HG03025 (cell line): ENCODE results near the gene NRCAM.
"Not testable (repeated sequence)": the region's sequence is repeated elsewhere in the genome, so short reads cannot be mapped to it uniquely, and the experiment has no call there.

ENCODE experiments used
- ATAC-seq: cut with Tn5 transposase; IDR thresholded peaks from one replicate; pipeline ENCODE4 v1.9.1; 2021; ENCODE audit warnings: mild to moderate bottlenecking, moderate library complexity; ENCODE audit not compliant: unreplicated experiment, low FRiP score

Gene NRCAM

DNA sequence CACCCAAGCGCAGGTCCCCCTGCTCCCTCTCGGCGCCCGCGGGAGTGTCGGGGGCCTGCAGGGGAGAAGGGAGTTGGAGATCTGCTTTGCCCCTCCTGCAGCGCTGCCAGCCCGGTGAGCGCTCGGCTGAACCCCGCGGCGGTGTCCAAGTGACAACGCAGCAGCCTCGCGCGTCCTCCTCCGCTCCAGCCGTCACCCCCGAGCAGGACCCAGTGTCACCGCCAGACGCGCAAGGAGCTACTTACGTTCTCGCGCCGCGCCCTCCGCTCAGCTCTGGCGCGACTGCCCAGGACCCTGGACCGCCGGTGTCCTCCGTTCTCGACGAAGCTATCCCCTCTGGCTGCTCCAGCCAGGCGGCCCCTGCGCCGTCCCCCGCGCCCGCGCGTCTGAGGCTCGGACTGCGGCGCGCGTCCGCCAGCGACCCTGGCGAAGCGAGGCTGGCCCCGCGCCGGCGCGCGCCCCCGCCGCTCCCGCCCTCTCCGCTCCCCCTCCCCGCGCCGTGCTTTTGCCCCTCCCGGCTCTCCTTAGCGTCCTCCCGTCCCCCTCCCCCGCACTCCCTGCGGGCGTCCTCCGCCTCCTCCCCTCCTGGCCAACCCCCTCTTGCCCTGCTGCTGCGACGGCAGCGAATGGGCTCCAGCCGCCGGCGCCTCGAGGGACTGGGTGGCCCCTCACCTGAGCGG lies at the start of gene NRCAM:
Gene NRCAM (minus strand): TSS at position 439 of the 680 bp plus-strand sequence. CDS start 216,372 bp downstream, outside the sequence.
- no peak for ATAC-seq

DNA sequence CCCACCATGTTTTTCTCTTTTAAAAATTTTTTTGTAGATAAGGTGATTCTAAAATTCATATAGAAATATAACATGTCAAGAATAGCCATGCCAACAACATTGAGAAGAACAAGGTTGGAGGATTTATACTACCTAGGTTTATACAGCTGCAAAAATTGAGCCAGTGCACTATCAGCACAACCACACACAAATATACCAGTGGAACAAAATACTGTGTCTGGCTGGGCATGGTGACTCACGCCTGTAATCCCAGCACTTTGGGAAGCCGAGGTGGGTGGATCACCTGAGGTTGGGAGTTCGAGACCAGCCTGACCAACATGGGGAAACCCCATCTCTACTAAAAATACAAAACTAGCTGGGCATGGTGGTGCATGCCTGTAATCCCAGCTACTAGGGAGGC lies 48.3 kb upstream of the NRCAM start:
- ATAC-seq = not testable (repeated sequence)

- ATAC-seq = peak; percentile 90
These were observed 47.1 kb upstream of the NRCAM start for GRCh38 chr7:108503112-108504026.

GRCh38 chr7:108499566-108499965 lies 43.3 kb upstream of the NRCAM start:
- ATAC-seq = no peak

DNA sequence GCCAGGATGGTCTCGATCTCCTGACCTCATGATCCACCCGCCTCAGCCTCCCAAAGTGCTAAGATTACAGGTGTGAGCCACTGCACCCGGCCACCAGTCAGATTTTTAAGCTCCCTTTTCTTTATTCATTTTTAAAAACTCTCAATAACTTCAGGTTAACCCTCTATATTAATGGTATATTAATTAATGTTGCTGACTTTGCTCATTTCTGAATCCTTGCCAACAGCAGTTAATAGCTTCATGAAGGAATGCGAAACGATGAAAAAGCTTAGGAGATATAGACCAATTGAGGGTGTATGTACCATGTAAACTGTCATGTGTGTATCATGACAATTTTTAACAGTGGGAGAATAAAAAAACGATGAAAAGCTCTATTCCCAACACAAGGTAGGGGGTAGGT lies 42.2 kb upstream of the NRCAM start:
- ATAC-seq = no peak

DNA sequence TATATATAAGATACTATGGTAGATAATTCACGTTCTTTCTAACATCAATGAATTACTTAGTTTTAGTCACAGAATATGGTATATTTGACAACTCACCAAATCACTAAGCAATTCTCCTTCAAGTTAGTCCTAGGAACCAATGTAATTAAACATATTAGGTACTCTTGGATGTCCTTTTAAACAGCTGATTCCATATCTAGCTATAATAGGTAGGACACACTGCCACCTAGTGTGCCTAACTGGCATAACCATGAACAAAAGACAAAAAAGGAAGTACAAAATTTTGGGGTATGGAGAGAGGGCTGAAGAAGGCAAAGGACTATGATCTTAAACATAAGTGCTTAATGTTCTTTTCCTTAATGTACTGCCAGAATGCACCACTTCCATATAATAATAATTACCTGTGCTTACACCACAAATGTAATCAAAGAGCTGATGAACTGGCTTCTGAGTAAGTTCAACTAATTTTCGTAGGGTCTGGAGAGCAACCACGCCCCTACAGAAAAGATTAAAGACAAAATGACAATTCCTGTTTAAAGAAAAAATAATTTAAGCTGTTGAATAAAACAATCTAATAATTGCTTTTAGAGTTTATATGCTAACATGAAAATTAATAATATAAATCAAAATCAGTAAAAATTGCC lies 41.0 kb upstream of the NRCAM start:
- no peak for ATAC-seq

DNA sequence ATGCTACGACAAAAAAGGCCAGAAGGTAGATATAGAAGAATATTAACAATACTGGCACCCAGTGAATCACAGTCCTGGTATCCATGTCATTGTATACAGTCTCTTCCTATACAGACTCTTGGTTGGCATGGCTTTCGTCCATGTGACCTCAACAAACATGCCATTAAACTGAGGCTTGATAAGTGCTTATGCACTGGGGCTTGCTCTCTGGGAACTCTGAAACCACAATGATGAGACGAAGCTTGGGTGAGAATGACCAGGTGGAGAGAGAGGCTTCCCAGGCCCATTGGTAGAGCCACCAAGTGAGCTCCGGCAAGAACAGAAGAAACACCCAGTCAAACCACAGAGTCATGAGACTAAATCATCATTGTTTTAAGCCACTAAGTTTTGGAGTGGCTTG lies 36.5 kb upstream of the NRCAM start:
- ATAC-seq = no peak

GRCh38 chr7:108488768-108489538 lies 32.7 kb upstream of the NRCAM start:
- no peak for ATAC-seq

DNA sequence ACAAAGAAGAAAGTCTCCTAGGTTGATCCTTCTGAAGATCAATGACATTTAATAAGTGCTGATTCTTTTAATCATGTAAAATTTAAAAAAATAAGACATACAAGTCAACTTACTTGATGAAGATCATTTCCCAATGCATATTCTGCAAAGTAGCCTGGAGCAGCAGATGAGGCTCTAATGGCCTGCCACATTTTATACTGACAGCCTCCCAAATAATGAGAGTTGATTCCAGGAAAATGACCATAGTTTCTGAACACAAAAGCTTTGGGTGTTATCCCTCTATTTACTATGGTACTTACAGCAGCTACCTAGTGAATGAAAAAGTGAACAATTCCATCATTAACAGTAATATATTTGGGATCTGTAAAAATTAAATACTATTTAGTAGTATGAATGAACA lies 31.4 kb upstream of the NRCAM start:
- ATAC-seq = no peak

DNA sequence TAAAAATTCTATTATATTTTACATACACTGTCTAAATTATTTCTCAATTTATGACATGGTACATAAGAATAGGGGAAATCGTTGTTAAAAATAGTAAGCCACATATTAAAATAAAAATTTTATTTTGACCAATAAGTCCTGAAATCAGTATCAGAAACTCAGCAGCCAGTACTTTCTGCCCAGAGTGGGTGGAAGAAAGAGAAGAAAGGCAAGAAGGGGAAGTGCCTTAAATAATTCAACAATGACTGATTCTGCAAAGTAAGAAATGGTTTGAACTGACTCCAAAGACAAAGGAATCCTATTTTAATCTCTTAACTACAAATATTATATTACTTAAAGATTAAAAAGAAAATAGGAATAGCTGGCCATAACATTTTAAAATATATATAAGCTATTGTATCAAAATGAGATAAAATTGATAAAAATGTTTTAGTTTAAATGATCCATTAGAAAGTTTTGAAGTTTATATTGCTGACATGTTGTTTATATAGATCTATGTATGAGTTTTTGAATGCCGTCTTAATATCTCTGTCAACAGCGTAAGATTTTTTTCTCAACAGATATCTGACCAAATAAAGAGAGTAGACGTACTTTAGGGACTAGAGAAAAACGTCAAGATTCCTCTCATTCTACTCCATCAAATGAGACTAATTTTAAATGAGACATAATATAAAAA lies 30.2 kb upstream of the NRCAM start:
- peak; percentile 66 for ATAC-seq

GRCh38 chr7:108484137-108484536 lies 27.9 kb upstream of the NRCAM start:
- ATAC-seq = no peak

DNA sequence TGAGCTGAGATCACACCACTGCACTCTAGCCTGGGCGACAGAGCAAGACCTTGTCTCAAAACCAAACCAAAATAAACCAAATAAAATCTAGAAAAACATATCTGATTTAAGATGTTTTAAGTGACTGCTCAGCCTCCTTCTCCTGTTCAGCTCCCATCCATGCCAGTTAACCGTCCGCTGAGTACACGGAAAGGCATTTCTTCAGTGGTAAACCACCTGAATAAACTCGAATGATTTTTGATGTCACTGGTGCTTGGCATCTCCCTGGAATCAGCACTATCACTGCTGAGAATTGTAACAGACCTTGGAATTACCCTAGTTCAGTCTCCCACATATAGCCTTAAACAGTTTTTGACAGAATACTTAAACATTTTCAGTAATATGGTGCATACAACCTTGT lies 24.1 kb upstream of the NRCAM start:
- ATAC-seq = no peak

DNA sequence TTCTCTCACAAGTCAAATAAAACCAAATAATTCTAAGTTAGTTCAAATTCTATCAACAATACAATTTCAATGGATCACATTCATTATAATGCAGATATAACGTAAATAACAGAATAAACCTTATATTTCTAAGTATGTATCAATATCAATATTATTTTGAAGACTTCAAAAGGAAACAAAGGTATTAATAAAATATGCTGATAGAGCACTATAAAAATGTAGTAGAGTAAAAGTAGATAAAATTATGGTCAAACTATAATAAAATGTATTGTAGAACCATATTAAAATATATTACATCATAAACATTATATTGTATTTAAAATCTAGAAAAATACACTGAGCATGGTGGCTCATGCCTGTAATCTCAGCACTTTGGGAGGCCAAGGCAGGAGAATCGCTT lies 23.5 kb upstream of the NRCAM start:
- no peak for ATAC-seq

GRCh38 chr7:108479118-108479517 lies 22.9 kb upstream of the NRCAM start:
- no peak for ATAC-seq

DNA sequence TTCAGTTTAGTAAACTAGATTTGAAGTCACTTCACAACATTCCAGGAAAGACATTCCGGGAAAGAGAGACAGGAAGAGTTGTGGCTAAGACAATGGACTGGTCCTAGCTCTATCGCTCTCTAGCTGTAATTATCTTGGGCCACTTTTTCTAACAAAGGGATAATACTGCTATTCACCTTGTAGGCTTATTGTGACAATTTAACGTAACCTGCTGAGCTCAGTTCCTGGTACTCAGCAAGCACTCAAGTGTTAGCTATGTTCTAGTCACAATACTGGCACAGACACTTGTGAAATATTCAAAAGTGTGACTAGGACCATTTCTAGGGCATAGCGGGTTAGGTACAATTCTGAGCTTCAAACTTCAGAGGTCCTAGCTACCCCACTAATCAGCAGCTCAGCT lies 12.0 kb upstream of the NRCAM start:
- ATAC-seq = no peak

DNA sequence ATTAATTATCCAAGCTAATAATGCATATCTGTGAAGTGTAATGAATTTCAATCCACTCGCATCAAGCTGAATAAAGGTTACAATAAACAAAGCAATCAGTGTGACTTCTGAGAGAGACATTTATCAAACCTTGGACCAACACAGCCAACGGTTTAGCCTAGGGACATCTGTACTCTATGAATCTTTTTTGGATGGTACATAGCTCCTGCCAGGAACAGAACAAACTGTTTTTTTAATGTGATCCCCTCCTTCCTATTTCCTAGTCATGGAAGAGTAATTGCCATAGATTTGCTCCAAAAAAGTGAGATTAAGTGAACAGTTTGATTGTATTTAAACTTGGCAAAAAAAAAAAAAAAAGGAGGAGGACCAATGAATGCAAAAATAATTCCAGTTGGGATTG lies 11.2 kb upstream of the NRCAM start:
- no peak for ATAC-seq

DNA sequence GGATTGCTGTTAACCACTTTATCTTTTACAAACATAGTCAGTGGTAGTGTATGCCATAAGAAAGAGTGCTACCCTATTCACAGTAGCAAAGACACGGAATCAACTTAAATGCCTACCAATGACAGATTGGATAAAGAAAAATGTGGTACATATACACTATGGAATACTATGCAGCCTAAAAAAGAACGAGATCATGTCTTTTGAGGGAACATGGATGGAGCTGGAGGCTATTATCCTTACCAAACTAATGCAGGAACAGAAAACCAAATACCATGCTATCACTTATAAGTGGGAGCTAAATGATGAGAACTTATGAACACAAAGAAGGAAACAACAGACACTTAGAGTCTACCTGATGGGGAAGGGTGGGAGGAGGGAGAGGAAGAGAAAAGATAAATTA lies 10.1 kb upstream of the NRCAM start:
- not testable (repeated sequence) for ATAC-seq

DNA sequence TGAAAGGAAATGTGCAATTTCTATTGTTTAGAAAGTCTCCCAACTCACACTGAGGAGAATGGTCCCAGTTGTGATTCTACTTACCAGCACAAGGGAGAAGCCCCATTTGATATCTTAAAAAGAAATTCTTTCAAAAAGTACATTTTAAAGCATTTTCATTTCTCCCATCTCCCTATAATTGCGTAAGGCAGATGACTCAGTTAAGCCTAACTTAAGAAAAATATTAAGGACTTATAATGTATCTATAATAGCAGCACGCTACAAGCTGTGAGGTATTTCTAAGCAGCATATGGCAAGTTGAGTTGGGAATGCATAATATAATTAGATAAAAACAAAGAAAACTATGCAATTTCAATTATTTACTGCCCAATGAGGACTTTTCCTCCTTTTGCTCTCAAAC lies 8.5 kb upstream of the NRCAM start:
- ATAC-seq = no peak

GRCh38 chr7:108463613-108464012 lies 7.4 kb upstream of the NRCAM start:
- ATAC-seq = no peak

GRCh38 chr7:108461840-108462239 lies 5.6 kb upstream of the NRCAM start:
- no peak for ATAC-seq
